GM23338 (cell line): ENCODE data around the gene ODF4. TPM values are rescaled to one million over a fixed set of nuclear protein-coding genes. Genes with fewer than 3 reads are reported as not detected.

ENCODE experiments used
- ATAC-seq: fragments of 200-7000 bp; cut with Tn5 transposase; 3 replicates; pipeline ENCODE4 v1.9.1; 2020
- DNase-seq: peaks from one replicate; pipeline ENCODE4 v3.0.0-alpha.2; 2015; ENCODE audit warnings: low spot score
- H2AFZ ChIP-seq: fragments of 200-600 bp; sonication (generic); 2 replicates; pipeline ENCODE4 v1.8.0; 2016; ENCODE audit warnings: antibody characterized with exemption, mild to moderate bottlenecking, moderate library complexity
- H3F3A ChIP-seq: fragments of 200-600 bp; sonication (generic); replicated peaks from 2 replicates; pipeline ENCODE4 v1.8.0; 2017; ENCODE audit warnings: antibody characterized with exemption, mixed run types, low read depth
- H3K27ac ChIP-seq: fragments of 200-600 bp; sonication (generic); 2 replicates; pipeline ENCODE4 v1.6.1; 2016; ENCODE audit warnings: low read depth
- H3K27me3 ChIP-seq: fragments of 200-600 bp; sonication (generic); 2 replicates; pipeline ENCODE4 v1.8.0; 2016; ENCODE audit warnings: mild to moderate bottlenecking, mixed run types, moderate library complexity; ENCODE audit not compliant: insufficient read depth
- H3K36me3 ChIP-seq: fragments of 200-600 bp; sonication (generic); 2 replicates; pipeline ENCODE4 v1.8.0; 2016; ENCODE audit warnings: mild to moderate bottlenecking; ENCODE audit not compliant: insufficient read depth
- H3K4me1 ChIP-seq: fragments of 200-600 bp; sonication (generic); 2 replicates; pipeline ENCODE4 v1.8.0; 2016; ENCODE audit warnings: mild to moderate bottlenecking, moderate library complexity; ENCODE audit not compliant: insufficient read depth
- H3K4me2 ChIP-seq: fragments of 200-600 bp; sonication (generic); 2 replicates; pipeline ENCODE4 v1.7.1; 2017; ENCODE audit warnings: mixed run types
- H3K4me3 ChIP-seq: fragments of 200-600 bp; sonication (generic); 2 replicates; pipeline ENCODE4 v1.6.1; 2016; ENCODE audit warnings: mixed run types
- H3K79me2 ChIP-seq: fragments of 200-600 bp; sonication (generic); replicated peaks from 2 replicates; pipeline ENCODE4 v1.8.0; 2017; ENCODE audit warnings: mild to moderate bottlenecking; ENCODE audit not compliant: insufficient read depth
- H3K9me2 ChIP-seq: fragments of 200-600 bp; sonication (generic); 2 replicates; pipeline ENCODE4 v1.8.0; 2017; ENCODE audit not compliant: insufficient read depth
- H4K20me1 ChIP-seq: fragments of 200-600 bp; sonication (generic); replicated peaks from 2 replicates; pipeline ENCODE4 v1.8.0; 2017; ENCODE audit warnings: mild to moderate bottlenecking; ENCODE audit not compliant: insufficient read depth
- H3K27ac Mint-ChIP-seq: 2 replicates; pipeline ENCODE4 v1.8.0; 2020; ENCODE audit warnings: inconsistent platforms, mild to moderate bottlenecking, moderate library complexity, mixed read lengths
- H3K27me3 Mint-ChIP-seq: 3 replicates; pipeline ENCODE4 v1.8.0; 2022; ENCODE audit warnings: low read depth, mild to moderate bottlenecking, moderate library complexity, mixed read lengths, inconsistent platforms; ENCODE audit not compliant: insufficient read depth, poor library complexity
- H3K36me3 Mint-ChIP-seq: 3 replicates; pipeline ENCODE4 v1.8.0; 2021; ENCODE audit warnings: low read depth, mild to moderate bottlenecking, inconsistent platforms, moderate library complexity, mixed read lengths
- H3K4me1 Mint-ChIP-seq: 3 replicates; pipeline ENCODE4 v1.8.0; 2020; ENCODE audit warnings: mild to moderate bottlenecking, inconsistent platforms, mixed read lengths
- H3K4me3 Mint-ChIP-seq: 3 replicates; pipeline ENCODE4 v1.8.0; 2021; ENCODE audit warnings: moderate library complexity, mild to moderate bottlenecking, inconsistent platforms, mixed read lengths
- H3K9me3 Mint-ChIP-seq: 3 replicates; pipeline ENCODE4 v1.8.0; 2020; ENCODE audit warnings: moderate library complexity, mild to moderate bottlenecking, inconsistent platforms, mixed read lengths
- CREB1 ChIP-seq: fragments of 250-450 bp; sonication (Bioruptor Pico); IDR thresholded peaks from 2 replicates; pipeline ENCODE4 v1.5.0; 2020; ENCODE audit warnings: low read depth, mild to moderate bottlenecking, moderate library complexity
- CTCF ChIP-seq, 2 experiments: fragments of 200-600 bp in 1 of 2; sonication (generic) in 1 of 2; conservative IDR thresholded peaks; 2 replicates each; pipeline versions ENCODE4 v1.5.1 to v1.6.1; 2016 to 2017; ENCODE audit warnings: antibody characterized with exemption in 2 of 2, low read depth in 2 of 2, mild to moderate bottlenecking in 2 of 2, moderate library complexity in 1 of 2
- EZH2 ChIP-seq: fragments of 200-600 bp; sonication (generic); IDR thresholded peaks from one replicate; pipeline ENCODE4 v1.8.0; 2017; ENCODE audit warnings: antibody characterized with exemption, mild to moderate bottlenecking, low read depth; ENCODE audit not compliant: unreplicated experiment
- STAT1 ChIP-seq: IDR thresholded peaks from one replicate; pipeline ENCODE4 v1.6.1; 2016; ENCODE audit warnings: antibody characterized with exemption; ENCODE audit not compliant: unreplicated experiment
- ZNF114 ChIP-seq: fragments of 250-450 bp; sonication (Bioruptor Pico); IDR thresholded peaks from 2 replicates; pipeline ENCODE4 v1.5.0; 2020; ENCODE audit warnings: mild to moderate bottlenecking, moderate library complexity
- ZNF331 ChIP-seq: fragments of 250-450 bp; sonication (Bioruptor Pico); IDR thresholded peaks from 2 replicates; pipeline ENCODE4 v1.5.0; 2020; ENCODE audit warnings: low read depth, mild to moderate bottlenecking, moderate library complexity
- ZNF462 ChIP-seq: fragments of 250-450 bp; sonication (Bioruptor Pico); IDR thresholded peaks from 2 replicates; pipeline ENCODE4 v1.5.0; 2020; ENCODE audit warnings: mild to moderate bottlenecking, moderate library complexity
- polyA plus RNA-seq: library from polyadenylated mRNA; unstranded; fragments of >200 nt; fragmentation: Nextera tagmentation; extraction: Ambion mirVana; gene quantifications from 2 replicates; pipeline ENCODE4 v1.2.1, GENCODE V29; 2016
- total RNA-seq: library from RNA; depleted of rRNA; stranded (reverse); fragments of >200 nt; shearing (Covaris generic); gene quantifications from 2 replicates; pipeline ENCODE4 v1.2.3, GENCODE V29; 2014
- TF ChIP-seq, protein P1 (sequence below): IDR thresholded peaks from one replicate; pipeline ENCODE4 v1.6.1; 2018; ENCODE audit warnings: antibody characterized with exemption; ENCODE audit not compliant: unreplicated experiment
- TF ChIP-seq, protein P2 (sequence below): IDR thresholded peaks from 2 replicates; pipeline ENCODE4 v1.6.1; 2016; ENCODE audit warnings: antibody characterized with exemption

Gene ODF4
- total and polyA plus RNA-seq, 2 experiments from 2014 or later, result not detected

GRCh38 chr17:8365143-8365542, 25.5 kb downstream of the ODF4 start (continued):
- TF ChIP-seq, protein P1, sequence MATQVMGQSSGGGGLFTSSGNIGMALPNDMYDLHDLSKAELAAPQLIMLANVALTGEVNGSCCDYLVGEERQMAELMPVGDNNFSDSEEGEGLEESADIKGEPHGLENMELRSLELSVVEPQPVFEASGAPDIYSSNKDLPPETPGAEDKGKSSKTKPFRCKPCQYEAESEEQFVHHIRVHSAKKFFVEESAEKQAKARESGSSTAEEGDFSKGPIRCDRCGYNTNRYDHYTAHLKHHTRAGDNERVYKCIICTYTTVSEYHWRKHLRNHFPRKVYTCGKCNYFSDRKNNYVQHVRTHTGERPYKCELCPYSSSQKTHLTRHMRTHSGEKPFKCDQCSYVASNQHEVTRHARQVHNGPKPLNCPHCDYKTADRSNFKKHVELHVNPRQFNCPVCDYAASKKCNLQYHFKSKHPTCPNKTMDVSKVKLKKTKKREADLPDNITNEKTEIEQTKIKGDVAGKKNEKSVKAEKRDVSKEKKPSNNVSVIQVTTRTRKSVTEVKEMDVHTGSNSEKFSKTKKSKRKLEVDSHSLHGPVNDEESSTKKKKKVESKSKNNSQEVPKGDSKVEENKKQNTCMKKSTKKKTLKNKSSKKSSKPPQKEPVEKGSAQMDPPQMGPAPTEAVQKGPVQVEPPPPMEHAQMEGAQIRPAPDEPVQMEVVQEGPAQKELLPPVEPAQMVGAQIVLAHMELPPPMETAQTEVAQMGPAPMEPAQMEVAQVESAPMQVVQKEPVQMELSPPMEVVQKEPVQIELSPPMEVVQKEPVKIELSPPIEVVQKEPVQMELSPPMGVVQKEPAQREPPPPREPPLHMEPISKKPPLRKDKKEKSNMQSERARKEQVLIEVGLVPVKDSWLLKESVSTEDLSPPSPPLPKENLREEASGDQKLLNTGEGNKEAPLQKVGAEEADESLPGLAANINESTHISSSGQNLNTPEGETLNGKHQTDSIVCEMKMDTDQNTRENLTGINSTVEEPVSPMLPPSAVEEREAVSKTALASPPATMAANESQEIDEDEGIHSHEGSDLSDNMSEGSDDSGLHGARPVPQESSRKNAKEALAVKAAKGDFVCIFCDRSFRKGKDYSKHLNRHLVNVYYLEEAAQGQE, result no peak
- TF ChIP-seq EZH2 (no peak), ZNF331 (CRISPR knock-in tag) (no peak), ZNF114 (CRISPR knock-in tag) (no peak), CTCF (conservative IDR thresholded peaks at IDR 0.05; ENCODE audit: low read depth in 2 of 2) (no peak), CREB1 (CRISPR knock-in tag) (no peak)
- TF ChIP-seq, protein P2, sequence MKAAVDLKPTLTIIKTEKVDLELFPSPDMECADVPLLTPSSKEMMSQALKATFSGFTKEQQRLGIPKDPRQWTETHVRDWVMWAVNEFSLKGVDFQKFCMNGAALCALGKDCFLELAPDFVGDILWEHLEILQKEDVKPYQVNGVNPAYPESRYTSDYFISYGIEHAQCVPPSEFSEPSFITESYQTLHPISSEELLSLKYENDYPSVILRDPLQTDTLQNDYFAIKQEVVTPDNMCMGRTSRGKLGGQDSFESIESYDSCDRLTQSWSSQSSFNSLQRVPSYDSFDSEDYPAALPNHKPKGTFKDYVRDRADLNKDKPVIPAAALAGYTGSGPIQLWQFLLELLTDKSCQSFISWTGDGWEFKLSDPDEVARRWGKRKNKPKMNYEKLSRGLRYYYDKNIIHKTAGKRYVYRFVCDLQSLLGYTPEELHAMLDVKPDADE, result no peak

- Histone ChIP-seq H3K4me2 (no peak overlapping the region), H3K4me3 (no peak overlapping the region), H3K27me3 (no peaks in the 10 kb centered on the region), H3K4me1 (peaks cover under 1% of the 10 kb centered on the region; the same call in 1 of the 2 replicates), H2AFZ (no peak overlapping the region), H3K9me2 (peaks cover 5% of the 10 kb centered on the region; the same call in 1 of the 2 replicates), H3K36me3 (peaks cover 11% of the 10 kb centered on the region; the same call in 1 of the 2 replicates), H3F3A (no peaks in the 10 kb centered on the region), H3K79me2 (no peaks in the 10 kb centered on the region), H3K27ac (no peak overlapping the region), H4K20me1 (no peaks in the 10 kb centered on the region)
- Mint-ChIP-seq H3K27ac (no peak overlapping the region), H3K4me1 (peaks cover under 1% of the 10 kb centered on the region), H3K9me3 (no peaks in the 10 kb centered on the region), H3K4me3 (no peak overlapping the region), H3K36me3 (peaks cover 20% of the 10 kb centered on the region), H3K27me3 (peaks cover 3% of the 10 kb centered on the region)
- ATAC-seq (no peak), DNase-seq (no peak)
- TF ChIP-seq ZNF462 (CRISPR knock-in tag) (no peak), STAT1 (no peak), ZNF114 (CRISPR knock-in tag) (no peak), CREB1 (CRISPR knock-in tag) (no peak)
- TF ChIP-seq, protein P2, result no peak
Measured at GRCh38 chr17:8366231-8366630, 26.6 kb downstream of the ODF4 start.
